HepG2 (cell line): Measurements from ENCODE around the gene GPBP1.

ENCODE experiments used
- PHF21A ChIP-seq: sonication (generic); formaldehyde crosslinking; IDR thresholded peaks from 2 replicates; pipeline ENCODE4 v1.5.0; 2020; ENCODE audit warnings: mild to moderate bottlenecking, missing genetic modification reagents
- PTBP1 ChIP-seq: fragments of 200-400 bp; formaldehyde crosslinking; IDR thresholded peaks from 2 replicates; pipeline ENCODE4 v1.6.1; 2018; ENCODE audit warnings: low read length, low read depth; ENCODE audit not compliant: poor library complexity, severe bottlenecking
- RAD21 ChIP-seq: fragments of 450-650 bp; formaldehyde crosslinking; IDR thresholded peaks from 2 replicates; pipeline ENCODE4 v1.5.0; 2020; ENCODE audit warnings: mild to moderate bottlenecking
- TBX2 ChIP-seq: sonication (generic); formaldehyde crosslinking; IDR thresholded peaks from 2 replicates; pipeline ENCODE4 v1.5.0; 2020; ENCODE audit warnings: missing genetic modification reagents, mild to moderate bottlenecking, borderline replicate concordance
- TOPORS ChIP-seq: sonication (generic); formaldehyde crosslinking; IDR thresholded peaks from 2 replicates; pipeline ENCODE4 v1.8.0; 2023; ENCODE audit warnings: mild to moderate bottlenecking, missing genetic modification reagents
- ZKSCAN1 ChIP-seq: fragments of 150-350 bp; IDR thresholded peaks from 2 replicates; pipeline ENCODE4 v1.6.1; 2014; ENCODE audit warnings: low read length
- ZNF124 ChIP-seq: sonication (generic); formaldehyde crosslinking; IDR thresholded peaks from 2 replicates; pipeline ENCODE4 v1.4.0; 2020; ENCODE audit warnings: missing genetic modification reagents
- ZNF335 ChIP-seq: sonication (generic); formaldehyde crosslinking; IDR thresholded peaks from 2 replicates; pipeline ENCODE4 v1.4.0; 2020; ENCODE audit warnings: missing genetic modification reagents
- ZNF33B ChIP-seq: sonication (generic); formaldehyde crosslinking; IDR thresholded peaks from 2 replicates; pipeline ENCODE4 v1.5.1; 2020; ENCODE audit warnings: mild to moderate bottlenecking, missing genetic modification reagents
- ZNF703 ChIP-seq: sonication (generic); formaldehyde crosslinking; IDR thresholded peaks from 2 replicates; pipeline ENCODE4 v1.5.1; 2020; ENCODE audit warnings: missing genetic modification reagents, mild to moderate bottlenecking, moderate library complexity, borderline replicate concordance
- ZSCAN20 ChIP-seq: sonication (generic); formaldehyde crosslinking; IDR thresholded peaks from 2 replicates; pipeline ENCODE4 v1.4.0; 2020; ENCODE audit warnings: missing genetic modification reagents, mild to moderate bottlenecking, borderline replicate concordance
- TF ChIP-seq, protein P1 (sequence below): sonication (generic); formaldehyde crosslinking; IDR thresholded peaks from 2 replicates; pipeline ENCODE4 v1.9.0; 2021; ENCODE audit warnings: mild to moderate bottlenecking, missing genetic modification reagents

DNA sequence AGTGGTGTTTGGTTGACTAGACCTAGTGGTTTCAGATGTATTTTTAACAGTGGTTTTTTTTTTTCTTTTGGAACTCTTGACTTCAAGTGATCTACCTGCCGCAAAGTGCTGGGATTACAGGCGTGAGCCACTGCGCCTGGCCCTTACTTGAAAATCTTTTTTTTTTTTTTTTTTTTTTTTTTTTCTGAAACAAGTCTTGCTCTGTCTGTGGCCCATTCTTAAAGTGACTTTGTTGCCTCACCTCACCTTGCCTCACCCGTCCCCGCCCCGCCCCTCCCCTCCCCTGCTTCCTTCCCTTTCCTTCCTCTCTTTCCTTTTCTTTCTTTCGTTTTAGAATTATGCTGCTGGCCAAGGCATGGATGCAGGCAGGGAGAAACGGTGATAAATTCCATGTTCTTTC lies 26.0 kb downstream of the GPBP1 start:
- TF ChIP-seq PTBP1 (no peak), TOPORS (CRISPR knock-in tag) (no peak), ZSCAN20 (CRISPR knock-in tag) (no peak), ZNF703 (no peak), PHF21A (CRISPR knock-in tag) (no peak), ZNF124 (no peak), RAD21 (no peak), ZKSCAN1 (no peak), TBX2 (CRISPR knock-in tag) (no peak), ZNF335 (CRISPR knock-in tag) (no peak), ZNF33B (no peak)
- TF ChIP-seq, protein P1, sequence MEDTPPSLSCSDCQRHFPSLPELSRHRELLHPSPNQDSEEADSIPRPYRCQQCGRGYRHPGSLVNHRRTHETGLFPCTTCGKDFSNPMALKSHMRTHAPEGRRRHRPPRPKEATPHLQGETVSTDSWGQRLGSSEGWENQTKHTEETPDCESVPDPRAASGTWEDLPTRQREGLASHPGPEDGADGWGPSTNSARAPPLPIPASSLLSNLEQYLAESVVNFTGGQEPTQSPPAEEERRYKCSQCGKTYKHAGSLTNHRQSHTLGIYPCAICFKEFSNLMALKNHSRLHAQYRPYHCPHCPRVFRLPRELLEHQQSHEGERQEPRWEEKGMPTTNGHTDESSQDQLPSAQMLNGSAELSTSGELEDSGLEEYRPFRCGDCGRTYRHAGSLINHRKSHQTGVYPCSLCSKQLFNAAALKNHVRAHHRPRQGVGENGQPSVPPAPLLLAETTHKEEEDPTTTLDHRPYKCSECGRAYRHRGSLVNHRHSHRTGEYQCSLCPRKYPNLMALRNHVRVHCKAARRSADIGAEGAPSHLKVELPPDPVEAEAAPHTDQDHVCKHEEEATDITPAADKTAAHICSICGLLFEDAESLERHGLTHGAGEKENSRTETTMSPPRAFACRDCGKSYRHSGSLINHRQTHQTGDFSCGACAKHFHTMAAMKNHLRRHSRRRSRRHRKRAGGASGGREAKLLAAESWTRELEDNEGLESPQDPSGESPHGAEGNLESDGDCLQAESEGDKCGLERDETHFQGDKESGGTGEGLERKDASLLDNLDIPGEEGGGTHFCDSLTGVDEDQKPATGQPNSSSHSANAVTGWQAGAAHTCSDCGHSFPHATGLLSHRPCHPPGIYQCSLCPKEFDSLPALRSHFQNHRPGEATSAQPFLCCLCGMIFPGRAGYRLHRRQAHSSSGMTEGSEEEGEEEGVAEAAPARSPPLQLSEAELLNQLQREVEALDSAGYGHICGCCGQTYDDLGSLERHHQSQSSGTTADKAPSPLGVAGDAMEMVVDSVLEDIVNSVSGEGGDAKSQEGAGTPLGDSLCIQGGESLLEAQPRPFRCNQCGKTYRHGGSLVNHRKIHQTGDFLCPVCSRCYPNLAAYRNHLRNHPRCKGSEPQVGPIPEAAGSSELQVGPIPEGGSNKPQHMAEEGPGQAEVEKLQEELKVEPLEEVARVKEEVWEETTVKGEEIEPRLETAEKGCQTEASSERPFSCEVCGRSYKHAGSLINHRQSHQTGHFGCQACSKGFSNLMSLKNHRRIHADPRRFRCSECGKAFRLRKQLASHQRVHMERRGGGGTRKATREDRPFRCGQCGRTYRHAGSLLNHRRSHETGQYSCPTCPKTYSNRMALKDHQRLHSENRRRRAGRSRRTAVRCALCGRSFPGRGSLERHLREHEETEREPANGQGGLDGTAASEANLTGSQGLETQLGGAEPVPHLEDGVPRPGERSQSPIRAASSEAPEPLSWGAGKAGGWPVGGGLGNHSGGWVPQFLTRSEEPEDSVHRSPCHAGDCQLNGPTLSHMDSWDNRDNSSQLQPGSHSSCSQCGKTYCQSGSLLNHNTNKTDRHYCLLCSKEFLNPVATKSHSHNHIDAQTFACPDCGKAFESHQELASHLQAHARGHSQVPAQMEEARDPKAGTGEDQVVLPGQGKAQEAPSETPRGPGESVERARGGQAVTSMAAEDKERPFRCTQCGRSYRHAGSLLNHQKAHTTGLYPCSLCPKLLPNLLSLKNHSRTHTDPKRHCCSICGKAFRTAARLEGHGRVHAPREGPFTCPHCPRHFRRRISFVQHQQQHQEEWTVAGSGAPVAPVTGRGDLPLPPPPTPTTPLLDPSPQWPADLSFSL = no peak
